Frontal cortex (tissue), 4 donors: ENCODE measurements around the gene TRIM17. TPM values are rescaled to one million over a fixed set of nuclear protein-coding genes. Genes with fewer than 3 reads are reported as not detected.

ENCODE experiments used
- DNase-seq, 2 donors: peaks; one replicate each; pipeline ENCODE4 v3.0.0; 2012; ENCODE audit warnings: low spot score in 2 of 2
- FAIRE-seq: peaks from 2 replicates; lab custom pipeline; 2012; peaks lifted over from hg19 to GRCh38; lab: Jason Lieb, UNC
- small RNA-seq: library from RNA; depleted of rRNA; stranded (forward); fragments of <200 nt; gene quantifications from one replicate; pipeline ENCODE3, GENCODE V24; 2014
- total RNA-seq: library from RNA; depleted of rRNA; stranded (reverse); fragments of >200 nt; gene quantifications from one replicate; pipeline ENCODE4 v1.2.3, GENCODE V29; 2014
- donor health status: control.
- donor health status: control.
- donor health status: control.

Gene TRIM17
- total RNA-seq, 1 donor from 2014 or later: 1.6 TPM

- no peak for DNase-seq
- FAIRE-seq: no peak
Observed at GRCh38 chr1:228362141-228362883, 54.3 kb downstream of the TRIM17 start.

- no peak for FAIRE-seq
Observed at GRCh38 chr1:228361314-228362140, 55.1 kb downstream of the TRIM17 start.

DNA sequence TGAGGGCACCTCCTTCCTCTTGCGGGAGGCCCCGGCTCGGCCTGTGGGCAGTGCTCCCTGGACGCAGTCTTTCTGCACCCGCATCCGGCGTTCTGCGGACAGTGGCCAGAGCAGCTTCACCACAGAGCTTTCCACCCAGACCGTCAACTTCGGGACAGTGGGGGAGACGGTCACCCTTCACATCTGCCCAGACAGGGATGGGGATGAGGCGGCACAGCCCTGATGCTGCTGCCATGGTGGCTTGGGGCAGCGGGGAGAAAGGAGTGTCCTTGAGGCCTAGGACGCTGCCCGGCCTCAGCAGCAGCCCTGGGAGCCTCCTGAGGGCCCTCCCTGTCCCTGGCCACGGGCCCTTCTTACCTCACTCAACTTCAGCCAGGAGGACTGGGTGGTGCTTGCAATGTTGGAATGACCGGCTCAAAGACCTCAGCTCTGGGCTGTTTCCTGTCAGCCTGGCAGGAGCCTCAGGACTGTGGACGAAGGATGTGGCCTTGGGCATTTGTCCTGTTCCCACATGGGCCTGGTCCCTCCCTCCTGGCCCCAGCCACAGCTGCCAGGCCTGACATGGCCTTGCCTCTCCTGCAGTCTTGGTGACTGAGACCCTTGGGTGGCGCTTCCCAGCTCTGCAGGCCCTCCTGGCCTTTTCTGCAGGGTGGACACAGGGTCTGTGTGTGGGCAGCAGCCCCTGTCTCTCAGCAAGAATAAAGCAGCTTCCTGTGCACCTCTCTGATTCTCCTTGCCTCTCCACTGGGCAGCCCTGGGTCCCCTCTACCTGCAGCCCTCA is 55.9 kb downstream of the TRIM17 start:
- DNase-seq (no peak), FAIRE-seq (no peak)

More at GRCh38 chr1:228361314-228362140, 55.1 kb downstream of the TRIM17 start:
- DNase-seq: no peak

DNA sequence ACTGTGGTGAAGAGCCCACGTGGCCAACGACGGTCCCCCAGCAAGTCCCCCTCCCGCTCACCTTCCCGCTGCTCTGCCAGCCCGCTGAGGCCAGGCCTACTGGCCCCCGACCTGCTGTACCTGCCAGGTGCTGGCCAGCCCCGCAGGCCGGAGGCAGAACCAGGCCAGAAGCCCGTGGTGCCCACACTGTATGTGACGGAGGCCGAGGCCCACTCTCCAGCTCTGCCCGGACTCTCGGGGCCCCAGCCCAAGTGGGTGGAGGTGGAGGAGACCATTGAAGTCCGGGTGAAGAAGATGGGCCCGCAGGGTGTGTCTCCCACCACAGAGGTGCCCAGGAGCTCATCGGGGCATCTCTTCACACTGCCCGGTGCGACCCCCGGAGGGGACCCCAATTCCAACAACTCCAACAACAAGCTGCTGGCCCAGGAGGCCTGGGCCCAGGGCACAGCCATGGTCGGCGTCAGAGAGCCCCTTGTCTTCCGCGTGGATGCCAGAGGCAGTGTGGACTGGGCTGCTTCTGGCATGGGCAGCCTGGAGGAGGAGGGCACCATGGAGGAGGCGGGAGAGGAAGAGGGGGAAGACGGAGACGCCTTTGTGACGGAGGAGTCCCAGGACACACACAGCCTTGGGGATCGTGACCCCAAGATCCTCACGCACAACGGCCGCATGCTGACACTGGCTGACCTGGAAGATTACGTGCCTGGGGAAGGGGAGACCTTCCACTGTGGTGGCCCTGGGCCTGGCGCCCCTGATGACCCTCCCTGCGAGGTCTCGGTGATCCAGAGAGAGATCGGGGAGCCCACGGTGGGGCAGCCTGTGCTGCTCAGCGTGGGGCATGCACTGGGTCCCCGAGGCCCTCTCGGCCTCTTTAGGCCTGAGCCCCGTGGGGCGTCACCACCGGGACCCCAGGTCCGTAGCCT is 56.8 kb downstream of the TRIM17 start:
- DNase-seq (no peak), FAIRE-seq (no peak)

- FAIRE-seq: no peak
- DNase-seq: no peak
Observed at GRCh38 chr1:228358764-228359612, 57.7 kb downstream of the TRIM17 start.

DNA sequence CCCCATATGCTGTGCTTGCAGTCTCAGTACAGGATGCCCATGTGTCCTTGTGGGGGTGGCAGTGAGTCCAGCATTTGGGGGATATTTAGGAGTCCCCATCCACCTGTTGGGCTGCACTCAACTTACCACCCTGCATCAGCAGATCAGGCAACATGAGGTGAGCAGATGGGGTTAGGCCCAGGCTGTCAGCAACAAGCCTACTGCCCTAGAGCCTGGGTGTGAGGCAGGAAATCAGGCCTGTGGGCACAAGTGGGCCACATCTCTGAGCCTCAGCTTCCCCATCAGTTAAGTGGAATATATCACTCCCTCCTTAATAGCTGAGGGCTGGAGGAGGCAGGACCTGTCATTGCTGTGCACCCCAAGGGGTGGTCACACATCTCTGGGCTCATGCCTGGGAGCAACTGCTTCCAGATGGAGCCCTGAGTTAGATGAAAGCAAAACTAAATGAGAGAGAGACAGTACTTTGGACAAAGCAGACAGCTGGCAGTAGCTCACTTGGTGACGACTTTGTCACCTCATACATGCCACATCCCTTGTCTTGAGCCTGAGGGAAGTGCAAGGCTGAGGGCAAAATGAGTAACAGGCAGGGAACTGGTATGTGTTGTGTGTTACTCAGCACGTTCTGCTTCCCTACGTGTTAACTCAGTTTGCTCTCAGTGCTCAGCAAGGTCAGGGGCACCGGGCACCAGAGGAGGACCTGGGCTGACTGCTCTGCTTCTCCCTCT is 58.5 kb downstream of the TRIM17 start:
- DNase-seq (no peak), FAIRE-seq (no peak)

Small RNA genes lying within 50 kb of the gene (small RNA-seq; reads per million reads assigned to genes)
- 0.08 reads per million for gene MIR4666A

Other genes starting within 250 kb of the TRIM17 start
- gene OBSCN, start 208.8 kb downstream of the TRIM17 start, total RNA-seq: 30.2 TPM
- 14.3 TPM for gene TRIM11, start 10.0 kb downstream of the TRIM17 start, total RNA-seq
- gene RNF187, start 70.5 kb upstream of the TRIM17 start, total RNA-seq: 72.2 TPM